Measurements from ENCODE around the gene C1RL. TPM values are rescaled to one million over a fixed set of nuclear protein-coding genes. Genes with fewer than 3 reads are reported as not detected.
"Not testable (repeated sequence)": the region's sequence is repeated elsewhere in the genome, so short reads cannot be mapped to it uniquely, and the experiment has no call there.

C1RL gene
- total RNA-seq, 1 experiment from 2014 or later: 21.4 TPM

DNA sequence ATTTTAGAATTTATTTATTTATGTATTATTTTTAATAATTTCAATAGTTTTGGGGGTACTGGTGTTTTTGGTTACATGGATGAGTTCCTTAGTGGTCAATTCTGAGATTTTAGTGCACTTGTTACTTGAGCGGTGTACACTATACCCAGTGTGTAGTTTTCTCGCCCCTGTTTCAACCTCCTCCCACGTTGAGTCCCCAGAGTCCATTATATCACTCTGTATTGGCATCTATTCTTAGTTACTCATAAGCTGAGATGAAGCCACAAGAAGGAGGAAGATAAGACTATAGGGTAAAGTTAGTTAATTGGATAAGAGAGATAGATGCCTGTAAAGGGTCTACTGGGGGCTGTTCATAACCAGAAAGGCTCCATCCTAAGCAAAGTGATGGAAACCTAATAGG is 44.5 kb downstream of the C1RL start:
- DNase-seq (ENCODE audit: low spot score): no peak

DNA sequence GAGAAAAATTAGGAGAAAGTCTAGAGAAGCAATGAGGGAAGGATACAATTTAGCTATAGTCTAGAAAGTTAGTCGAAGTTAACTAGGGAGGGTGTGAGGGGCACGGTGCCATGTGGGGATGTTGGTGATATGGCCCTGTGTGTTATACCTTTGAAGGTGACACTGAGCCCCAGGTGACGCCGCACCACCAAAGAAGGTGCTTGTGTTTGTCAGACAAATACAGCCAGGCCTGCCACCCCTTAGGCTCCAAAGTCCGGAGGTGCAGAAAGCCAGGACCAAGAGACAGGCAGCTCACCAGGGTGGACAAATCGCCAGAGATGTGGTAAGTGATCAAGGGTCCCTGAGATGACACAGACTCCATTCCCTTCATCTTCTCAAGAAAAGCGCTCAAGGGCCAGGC is 47.4 kb downstream of the C1RL start:
- DNase-seq (ENCODE audit: low spot score): no peak

DNA sequence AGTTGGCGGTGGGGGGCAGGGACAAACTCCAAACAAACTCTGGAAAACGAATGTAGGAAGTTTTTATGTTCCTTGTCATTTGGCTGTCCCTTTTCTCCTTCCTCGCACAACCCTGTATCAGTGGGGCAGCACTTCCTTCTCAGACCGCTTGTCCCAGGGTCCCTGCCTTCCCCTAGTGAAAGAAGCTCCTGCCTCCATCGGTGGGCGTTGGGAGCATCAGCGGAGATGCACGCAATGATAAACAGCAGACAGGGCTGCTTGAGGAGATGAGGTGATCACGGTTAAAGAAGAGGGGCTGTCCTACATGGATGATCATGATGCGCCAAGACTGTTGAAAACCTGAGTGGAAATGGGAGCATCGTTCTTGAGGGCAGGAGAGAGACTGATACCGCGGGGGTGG is 47.9 kb downstream of the C1RL start:
- no peak for DNase-seq (ENCODE audit: low spot score)

DNA sequence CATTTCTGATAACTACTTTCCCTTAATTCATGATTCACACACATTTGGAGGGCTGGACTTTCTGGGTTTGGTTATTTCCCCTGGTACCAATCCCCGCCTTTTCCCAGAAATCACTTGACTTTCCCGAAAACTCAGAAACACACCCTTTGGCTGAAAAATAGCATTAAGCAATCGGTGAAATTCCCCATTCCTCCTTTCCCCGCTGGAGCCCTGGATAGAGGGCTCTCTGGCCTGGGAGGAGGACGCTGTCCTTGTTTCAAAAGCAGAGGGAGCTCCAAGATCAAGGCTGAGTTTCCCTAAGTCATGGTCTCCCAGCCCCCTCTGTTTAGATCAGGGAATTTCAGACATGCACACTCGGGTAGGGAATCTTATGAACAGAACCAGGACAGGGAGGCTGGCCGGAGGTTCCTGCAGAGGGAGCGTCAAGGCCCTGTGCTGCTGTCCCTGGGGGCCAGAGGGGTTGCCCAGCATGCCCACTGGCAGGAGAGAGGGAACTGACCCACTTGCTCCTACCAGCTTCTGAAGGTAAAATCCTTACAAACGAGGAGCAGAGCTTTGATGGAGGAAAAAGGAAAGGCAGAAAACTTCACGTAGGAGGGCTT is 48.6 kb downstream of the C1RL start, which contains the start of gene C1S:
C1S (plus strand) TSS at position 366 of the 602 bp plus-strand sequence. CDS start 1,195 bp downstream, outside the sequence.
- DNase-seq (ENCODE audit: low spot score): peak; percentile 91

DNA sequence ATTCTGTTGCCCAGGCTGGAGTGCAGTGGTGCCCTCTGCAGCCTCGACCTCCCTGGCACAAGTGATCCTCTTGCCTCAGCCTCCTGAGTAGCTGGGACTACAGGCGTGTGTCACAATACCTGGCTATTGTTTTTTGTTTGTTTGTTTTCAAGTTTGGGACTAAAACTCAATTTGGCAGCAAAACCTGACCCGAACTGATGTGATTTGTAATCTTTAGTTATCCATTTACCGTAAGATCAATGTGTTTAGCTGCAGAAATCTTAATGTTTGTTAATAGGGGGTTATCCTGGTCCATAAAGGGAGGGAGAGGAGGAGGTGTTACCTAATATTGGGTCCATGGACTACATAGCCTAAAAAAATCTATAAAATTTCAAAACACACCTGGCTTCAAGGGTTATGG is 49.2 kb downstream of the C1RL start:
- DNase-seq (ENCODE audit: low spot score): no peak

DNA sequence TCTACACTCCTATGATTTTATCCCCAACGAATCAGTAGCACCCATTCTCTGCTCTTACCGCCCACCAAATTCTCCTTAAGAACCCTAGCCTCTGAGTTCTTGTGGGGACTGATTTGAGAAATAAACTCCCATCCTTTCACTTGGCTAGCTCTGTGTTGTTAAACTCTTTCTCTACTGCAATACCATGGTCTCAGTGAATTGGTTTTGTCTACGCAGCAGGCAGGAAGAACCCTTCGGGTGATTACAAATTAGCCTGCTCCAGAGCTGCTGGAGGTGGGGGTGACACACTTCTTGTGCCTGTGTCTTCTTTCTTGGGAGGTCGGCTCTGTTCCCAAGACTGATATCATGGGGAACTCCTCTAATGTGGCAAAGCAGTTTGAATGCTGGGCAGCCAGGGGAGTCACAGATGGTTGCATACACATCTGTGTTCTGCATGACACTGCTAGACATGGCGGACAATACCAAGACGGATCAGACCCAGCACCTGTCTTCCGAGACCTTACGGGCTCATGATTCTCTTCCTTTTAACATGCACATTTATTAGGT is 50.1 kb downstream of the C1RL start:
- no peak for DNase-seq (ENCODE audit: low spot score)

DNA sequence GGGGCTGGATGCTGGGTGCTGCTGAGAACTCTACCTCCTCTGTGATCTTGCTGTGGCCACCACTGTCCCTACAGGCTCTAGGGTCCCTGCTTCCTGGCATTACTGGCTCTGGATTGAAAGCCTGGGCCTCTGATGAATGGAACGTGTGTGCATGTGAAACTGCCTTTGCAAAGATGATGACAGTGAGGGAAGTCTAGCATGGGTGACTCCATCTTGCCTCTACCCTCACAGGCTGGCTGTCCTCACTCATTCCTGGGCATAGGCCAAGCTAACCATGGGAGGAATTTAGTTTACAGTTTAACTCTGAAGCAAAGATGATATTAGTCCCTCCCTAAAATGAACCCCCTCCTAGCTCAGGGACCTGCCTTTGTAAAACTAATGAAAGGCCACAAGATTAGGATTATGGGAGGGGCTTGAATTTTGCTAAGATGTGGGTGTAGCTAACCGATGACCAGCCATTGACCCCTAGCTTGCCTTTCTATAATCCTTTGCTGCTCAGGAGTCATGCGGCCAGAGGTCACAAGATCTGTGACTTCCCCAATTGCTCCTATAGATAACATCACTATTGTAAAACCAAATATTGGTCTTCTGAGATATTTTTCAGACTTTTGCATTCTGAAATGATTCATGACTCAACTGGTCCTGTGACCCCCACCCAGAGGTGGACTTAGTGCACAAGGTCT is 50.7 kb downstream of the C1RL start:
- DNase-seq (ENCODE audit: low spot score): no peak

DNA sequence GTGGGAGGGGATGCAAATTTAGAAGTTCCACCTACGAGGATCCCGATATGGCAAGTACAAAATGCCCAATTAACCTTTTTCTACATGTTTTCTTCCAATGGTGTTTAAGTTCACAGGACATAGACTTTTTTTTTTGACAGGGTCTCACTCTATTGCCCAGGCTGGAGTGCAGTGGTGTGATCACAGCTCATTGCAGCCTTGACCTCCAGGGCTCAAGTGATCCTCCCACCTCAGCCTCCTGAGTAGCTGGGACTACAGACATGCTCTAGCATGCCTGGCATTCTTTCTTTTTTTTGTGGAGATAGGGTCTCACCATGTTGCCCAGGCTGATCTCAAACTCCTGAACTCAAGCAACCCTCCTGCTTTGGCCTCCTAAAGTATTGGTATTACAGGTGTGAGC is 53.3 kb downstream of the C1RL start:
- DNase-seq (ENCODE audit: low spot score): not testable (repeated sequence)

DNA sequence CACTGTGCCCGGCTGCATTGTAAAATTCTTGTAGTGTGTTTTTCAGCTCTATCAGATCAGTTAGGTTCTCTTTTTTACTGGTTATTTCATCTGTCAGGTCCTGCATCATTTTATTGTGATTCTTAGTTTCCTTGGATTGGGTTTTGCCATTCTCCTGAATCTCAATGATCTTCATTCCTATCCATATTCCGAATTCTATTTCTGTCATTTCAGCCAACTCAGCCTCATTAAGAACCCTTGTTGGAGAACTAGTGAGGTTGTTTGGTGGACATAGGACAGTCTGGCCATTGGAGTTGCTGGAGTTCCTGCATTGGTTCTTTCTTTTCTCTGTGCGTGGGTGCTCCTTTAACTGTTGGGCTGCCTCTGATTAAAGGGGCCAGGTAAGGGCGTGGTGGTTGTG is 54.1 kb downstream of the C1RL start:
- DNase-seq (ENCODE audit: low spot score): no peak

DNA sequence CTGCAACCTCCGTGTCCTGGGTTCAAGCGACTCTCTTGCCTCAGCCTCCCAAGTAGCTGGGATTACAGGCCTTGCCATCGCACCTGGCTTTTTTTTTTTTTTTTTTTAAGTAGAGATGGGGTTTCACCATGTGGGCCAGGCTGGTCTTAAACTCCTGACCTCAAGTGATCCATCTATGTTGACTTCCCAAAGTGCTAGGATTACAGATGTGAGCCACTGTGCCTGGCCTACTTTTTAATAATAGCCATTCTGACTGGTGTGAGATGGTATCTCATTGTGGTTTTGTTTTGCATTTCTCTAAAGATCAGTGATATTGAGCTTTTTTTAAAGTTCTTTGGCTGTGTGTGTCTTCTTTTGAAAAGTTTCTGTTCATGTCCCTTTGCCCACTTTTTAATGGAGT is 59.0 kb downstream of the C1RL start:
- DNase-seq (ENCODE audit: low spot score): not testable (repeated sequence)

DNA sequence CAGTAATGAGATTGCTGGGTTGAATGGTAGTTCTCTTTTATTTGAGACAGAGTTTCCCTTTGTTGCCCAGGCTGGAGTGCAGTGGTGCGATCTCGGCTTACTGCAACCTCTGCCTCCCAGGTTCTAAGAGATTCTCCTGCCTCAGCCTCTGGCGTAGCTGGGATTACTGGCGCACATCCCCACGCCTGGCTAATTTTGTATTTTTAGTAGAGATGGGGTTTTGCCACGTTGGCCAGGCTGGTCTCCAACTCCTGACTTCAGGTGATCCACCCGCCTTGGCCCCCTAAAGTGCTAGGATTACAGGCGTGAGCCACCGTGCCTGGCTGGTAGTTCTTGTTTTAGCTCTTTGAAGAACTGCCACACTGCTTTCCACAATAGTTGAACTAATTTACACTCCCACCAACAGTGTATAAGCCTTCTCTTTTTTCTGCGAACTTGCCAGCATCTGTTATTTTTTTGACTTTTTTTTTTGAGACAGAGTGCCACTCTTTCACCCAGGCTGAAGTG is 59.5 kb downstream of the C1RL start:
- not testable (repeated sequence) for DNase-seq (ENCODE audit: low spot score)

DNA sequence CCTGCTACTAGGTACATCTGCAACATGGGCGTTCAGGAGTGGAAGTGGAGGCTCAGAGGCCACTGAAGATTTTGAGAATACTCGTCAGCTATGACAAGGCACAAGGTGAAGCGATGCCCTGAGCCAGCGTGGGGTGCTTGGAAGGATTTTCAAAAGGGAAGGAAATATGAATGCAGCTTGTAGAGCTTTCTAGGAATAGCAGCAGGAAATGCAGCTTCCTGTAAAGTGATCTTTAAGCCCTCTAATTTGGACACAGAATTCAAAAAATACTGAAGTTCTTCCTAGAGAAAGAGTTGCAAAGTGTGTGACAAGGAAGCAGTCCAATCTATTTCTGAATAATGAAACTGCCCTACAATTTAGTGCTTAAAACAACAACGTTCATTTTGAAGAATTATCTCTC is 61.7 kb downstream of the C1RL start:
- DNase-seq (ENCODE audit: low spot score): no peak

DNA sequence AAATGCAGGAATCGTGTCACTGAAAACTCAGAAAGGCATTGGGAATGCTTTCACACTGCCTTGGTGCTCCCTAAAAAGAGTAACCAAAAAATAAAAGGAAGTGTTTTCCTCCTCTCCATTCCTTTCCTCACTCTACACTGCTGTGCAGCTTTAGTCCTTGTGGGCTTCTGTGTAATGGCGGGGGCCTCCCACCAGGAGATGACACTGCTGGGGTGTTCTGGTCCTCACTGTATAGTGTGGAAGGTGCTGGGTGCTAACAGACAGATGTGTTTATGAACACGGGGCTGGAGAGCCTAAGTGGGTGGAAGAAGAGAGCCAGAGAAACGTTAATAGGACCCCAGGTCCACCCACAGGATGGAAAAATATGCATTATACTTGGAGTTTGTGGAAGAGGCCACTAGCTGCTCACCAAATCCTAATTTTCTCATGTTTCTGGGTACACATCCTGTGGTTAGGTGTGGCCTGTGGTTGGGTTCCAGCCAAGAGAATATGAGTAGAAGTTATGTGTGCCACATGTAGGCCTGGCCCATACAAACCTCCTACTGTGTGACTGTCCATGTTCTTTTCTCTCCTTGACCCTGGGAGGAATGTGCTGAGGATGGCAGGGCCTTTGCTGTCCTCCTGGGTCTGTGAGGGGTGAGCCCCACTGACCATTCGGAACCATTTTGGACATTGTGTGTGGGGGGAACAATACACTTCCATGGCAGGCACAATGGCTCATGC is 62.5 kb downstream of the C1RL start:
- DNase-seq (ENCODE audit: low spot score): no peak

DNA sequence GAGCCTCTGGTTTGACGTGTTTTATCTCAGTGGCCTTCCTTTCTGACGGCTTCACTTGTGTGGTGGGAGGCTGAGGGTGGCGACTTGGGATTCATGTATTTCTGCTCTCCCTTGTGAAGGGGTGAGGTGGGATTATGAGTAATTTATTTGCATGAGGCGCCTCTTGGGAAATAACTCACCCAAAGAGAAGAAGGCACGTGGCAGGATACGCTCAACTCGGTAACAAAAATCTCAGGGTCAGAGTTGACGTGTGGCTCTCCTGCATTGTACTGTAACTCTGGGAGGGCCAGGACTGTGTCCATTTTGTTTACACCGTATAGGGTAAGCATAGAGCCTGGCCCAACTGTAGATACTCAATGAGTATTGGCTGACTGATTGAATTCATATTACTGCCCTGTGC is 63.1 kb downstream of the C1RL start:
- no peak for DNase-seq (ENCODE audit: low spot score)

Other genes with a start within 250 kb of the C1RL start
- 2,242 and 2,549 TPM in 2 replicates for gene TPI1, start 241.7 kb downstream of the C1RL start, total RNA-seq (2014; rRNA removed; shearing (Covaris generic))
- gene SPSB2, start 235.9 kb downstream of the C1RL start, total RNA-seq (2014; rRNA removed; shearing (Covaris generic)): 10.8 TPM in 2 replicates
- 4.1 and 12.2 TPM in 2 replicates for gene LRRC23, start 204.4 kb downstream of the C1RL start, total RNA-seq (2014; rRNA removed; shearing (Covaris generic))
- gene ENO2, start 194.6 kb downstream of the C1RL start, total RNA-seq (2014; rRNA removed; shearing (Covaris generic)): 10.6 and 11.2 TPM in 2 replicates
- gene ATN1, start 181.3 kb downstream of the C1RL start, total RNA-seq (2014; rRNA removed; shearing (Covaris generic)): 6.0 and 14.2 TPM in 2 replicates
- not detected in 2 replicates for gene RNU7-1, start 165.4 kb downstream of the C1RL start, total RNA-seq (2014; rRNA removed; shearing (Covaris generic))
- gene C12orf57, start 165.2 kb downstream of the C1RL start, total RNA-seq (2014; rRNA removed; shearing (Covaris generic)): 219 and 260 TPM in 2 replicates
- not detected in 2 replicates for gene PTPN6, start 157.9 kb downstream of the C1RL start, total RNA-seq (2014; rRNA removed; shearing (Covaris generic))
- 486 and 563 TPM in 2 replicates for gene PHB2, start 138.6 kb downstream of the C1RL start, total RNA-seq (2014; rRNA removed; shearing (Covaris generic))
- 99.6 and 119 TPM in 2 replicates for gene EMG1, start 138.3 kb downstream of the C1RL start, total RNA-seq (2014; rRNA removed; shearing (Covaris generic))
- 85.6 and 97.8 TPM in 2 replicates for gene LPCAT3, start 90.7 kb downstream of the C1RL start, total RNA-seq (2014; rRNA removed; shearing (Covaris generic))
- gene C1S, start 48.5 kb downstream of the C1RL start, total RNA-seq (2014; rRNA removed; shearing (Covaris generic)): 72.4 and 88.1 TPM in 2 replicates
- 71.4 and 104 TPM in 2 replicates for gene C1R, start 16.8 kb downstream of the C1RL start, total RNA-seq (2014; rRNA removed; shearing (Covaris generic))
- gene RBP5, start 19.7 kb upstream of the C1RL start, total RNA-seq (2014; rRNA removed; shearing (Covaris generic)): 0.88 TPM in 1 of 2 replicates, not detected in the other
- gene CLSTN3, start 21.2 kb upstream of the C1RL start, total RNA-seq (2014; rRNA removed; shearing (Covaris generic)): 40.1 and 60.6 TPM in 2 replicates
- 27.6 and 39.2 TPM in 2 replicates for gene PEX5, start 80.5 kb upstream of the C1RL start, total RNA-seq (2014; rRNA removed; shearing (Covaris generic))
- not detected in 2 replicates for gene ACSM4, start 194.9 kb upstream of the C1RL start, total RNA-seq (2014; rRNA removed; shearing (Covaris generic))

All from H4 (cell line).